ENCODE data around the gene PTPRT.

Gene PTPRT

DNA sequence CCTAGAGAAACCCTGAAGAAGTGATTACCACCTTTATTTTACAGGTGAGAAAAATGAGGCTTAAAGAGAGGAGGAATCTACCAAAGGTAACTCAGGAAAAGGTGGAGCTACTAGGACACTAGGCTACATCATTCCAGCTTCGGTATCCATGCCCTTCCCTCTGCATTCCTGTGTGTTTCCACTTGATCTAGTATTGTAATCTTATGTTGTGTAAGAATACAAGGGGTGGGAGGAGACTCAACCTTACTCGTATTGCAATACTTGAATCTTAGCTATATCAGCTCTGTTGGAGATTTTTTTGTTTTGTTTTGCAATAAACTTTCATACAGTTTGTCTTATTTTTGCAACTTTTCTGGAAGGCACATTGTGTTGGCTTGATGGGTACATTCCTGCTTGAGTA lies 742.4 kb downstream of the PTPRT start:
- Histone ChIP-seq H3K9me3 (ENCODE audit: control insufficient read depth, insufficient read depth, low read depth, low read length) (no peaks in the 10 kb centered on the region), H3K4me3 (ENCODE audit: low read depth, low read length) (no peak overlapping the region), H3K36me3 (ENCODE audit: control insufficient read depth in 2 of 2, insufficient read depth in 1 of 2, low read length in 2 of 2) (no peaks in the 10 kb centered on the region), H3K4me1 (ENCODE audit: control insufficient read depth, insufficient read depth, low read length) (no peaks in the 10 kb centered on the region), H3K27ac (ENCODE audit: extremely low read depth, low read depth, low read length) (no peak overlapping the region)
- POLR2A ChIA-PET, result no interaction called here
- TF ChIP-seq SCRT2 (tag by site-specific recombination; IDR thresholded peaks at IDR 0.05) (no peak), OVOL3 (tag by site-specific recombination; IDR thresholded peaks at IDR 0.05) (no peak), ZNF777 (tag by site-specific recombination; IDR thresholded peaks at IDR 0.05; ENCODE audit: borderline replicate concordance) (no peak), ZNF529 (tag by site-specific recombination; IDR thresholded peaks at IDR 0.05; ENCODE audit: insufficient replicate concordance) (no peak), EGR2 (tag by site-specific recombination; IDR thresholded peaks at IDR 0.05; ENCODE audit: low read depth) (no peak)
- CTCF ChIA-PET, result interaction anchor here (0.5 kb wide), 1 partner anchor 134 kb away, joined by 4 read pairs; no protein-coding TSS in a partner anchor

DNA sequence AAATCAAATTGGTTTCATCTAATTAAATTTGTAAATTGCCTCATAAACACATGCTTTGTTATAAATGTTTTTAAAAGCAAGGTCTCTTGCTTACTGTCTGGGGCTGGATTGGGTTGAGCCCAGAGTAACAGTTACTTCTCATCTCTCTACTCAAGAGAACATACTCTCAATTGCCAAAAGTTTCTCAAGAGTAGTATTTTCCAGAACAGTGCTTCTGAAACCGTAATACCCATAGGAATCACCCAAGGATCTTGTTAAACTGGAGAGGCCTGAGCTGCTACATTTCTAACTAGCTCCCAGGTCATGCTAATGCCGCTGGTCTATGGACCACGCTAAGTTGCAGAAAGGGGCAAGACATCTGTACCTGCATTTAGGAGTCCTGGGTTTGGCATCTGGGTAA lies 744.9 kb downstream of the PTPRT start:
- POLR2A ChIA-PET, result no interaction called here
- TF ChIP-seq ZNF132 (tag by site-specific recombination; IDR thresholded peaks at IDR 0.05; ENCODE audit: borderline replicate concordance) (no peak), BCL11B (tag by site-specific recombination; IDR thresholded peaks at IDR 0.05; ENCODE audit: low read depth) (no peak), ZNF341 (tag by site-specific recombination; IDR thresholded peaks at IDR 0.05; ENCODE audit: low read depth) (no peak), SP2 (tag by site-specific recombination; IDR thresholded peaks at IDR 0.05) (no peak), OSR2 (tag by site-specific recombination; IDR thresholded peaks at IDR 0.05) (no peak), ZNF768 (tag by site-specific recombination; IDR thresholded peaks at IDR 0.05) (no peak), ZNF202 (tag by site-specific recombination; IDR thresholded peaks at IDR 0.05; ENCODE audit: borderline replicate concordance) (no peak), ZNF354C (tag by site-specific recombination; IDR thresholded peaks at IDR 0.05; ENCODE audit: borderline replicate concordance, low read depth) (no peak), ZNF19 (tag by site-specific recombination; IDR thresholded peaks at IDR 0.05; ENCODE audit: low read depth) (no peak), KLF7 (tag by site-specific recombination; IDR thresholded peaks at IDR 0.05; ENCODE audit: borderline replicate concordance) (no peak), MZF1 (tag by site-specific recombination; IDR thresholded peaks at IDR 0.05; ENCODE audit: borderline replicate concordance) (no peak), ZSCAN16 (tag by site-specific recombination; IDR thresholded peaks at IDR 0.05) (no peak), KLF8 (tag by site-specific recombination; IDR thresholded peaks at IDR 0.05) (no peak), ZFHX2 (tag by site-specific recombination; conservative IDR thresholded peaks at IDR 0.05) (no peak), HOXA7 (CRISPR knock-in tag; IDR thresholded peaks at IDR 0.05; ENCODE audit: borderline replicate concordance) (no peak)
- TF ChIP-seq, protein P1, sequence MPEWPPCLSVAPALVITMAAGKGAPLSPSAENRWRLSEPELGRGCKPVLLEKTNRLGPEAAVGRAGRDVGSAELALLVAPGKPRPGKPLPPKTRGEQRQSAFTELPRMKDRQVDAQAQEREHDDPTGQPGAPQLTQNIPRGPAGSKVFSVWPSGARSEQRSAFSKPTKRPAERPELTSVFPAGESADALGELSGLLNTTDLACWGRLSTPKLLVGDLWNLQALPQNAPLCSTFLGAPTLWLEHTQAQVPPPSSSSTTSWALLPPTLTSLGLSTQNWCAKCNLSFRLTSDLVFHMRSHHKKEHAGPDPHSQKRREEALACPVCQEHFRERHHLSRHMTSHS (tag by site-specific recombination; IDR thresholded peaks at IDR 0.05), result no peak
- TF ChIP-seq, protein P2, sequence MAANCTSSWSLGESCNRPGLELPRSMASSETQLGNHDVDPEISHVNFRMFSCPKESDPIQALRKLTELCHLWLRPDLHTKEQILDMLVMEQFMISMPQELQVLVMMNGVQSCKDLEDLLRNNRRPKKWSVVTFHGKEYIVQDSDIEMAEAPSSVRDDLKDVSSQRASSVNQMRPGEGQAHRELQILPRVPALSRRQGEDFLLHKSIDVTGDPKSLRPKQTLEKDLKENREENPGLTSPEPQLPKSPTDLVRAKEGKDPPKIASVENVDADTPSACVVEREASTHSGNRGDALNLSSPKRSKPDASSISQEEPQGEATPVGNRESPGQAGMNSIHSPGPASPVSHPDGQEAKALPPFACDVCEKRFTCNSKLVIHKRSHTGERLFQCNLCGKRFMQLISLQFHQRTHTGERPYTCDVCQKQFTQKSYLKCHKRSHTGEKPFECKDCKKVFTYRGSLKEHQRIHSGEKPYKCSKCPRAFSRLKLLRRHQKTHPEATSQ (tag by site-specific recombination; IDR thresholded peaks at IDR 0.05), result no peak
- H3K27ac ChIP-seq (ENCODE audit: extremely low read depth, low read depth, low read length), result no peak overlapping the region

GRCh38 chr20:42443200-42443599 lies 746.5 kb downstream of the PTPRT start:
- Histone ChIP-seq H3K27ac (ENCODE audit: extremely low read depth, low read depth, low read length) (no peak overlapping the region), H3K4me1 (ENCODE audit: control insufficient read depth, insufficient read depth, low read length) (no peaks in the 10 kb centered on the region), H3K36me3 (ENCODE audit: control insufficient read depth in 2 of 2, insufficient read depth in 1 of 2, low read length in 2 of 2) (no peaks in the 10 kb centered on the region), H3K9me3 (ENCODE audit: control insufficient read depth, insufficient read depth, low read depth, low read length) (no peaks in the 10 kb centered on the region), H3K4me3 (ENCODE audit: low read depth, low read length) (no peak overlapping the region)
- CTCF ChIA-PET, result no interaction called here
- TF ChIP-seq REST (tag by site-specific recombination; IDR thresholded peaks at IDR 0.05), result no peak
- POLR2A ChIA-PET, result no interaction called here

More for the DNA sequence above, 744.9 kb downstream of the PTPRT start:
- Histone ChIP-seq H3K4me3 (ENCODE audit: low read depth, low read length) (no peak overlapping the region), H3K9me3 (ENCODE audit: control insufficient read depth, insufficient read depth, low read depth, low read length) (no peaks in the 10 kb centered on the region), H3K36me3 (ENCODE audit: control insufficient read depth in 2 of 2, insufficient read depth in 1 of 2, low read length in 2 of 2) (no peaks in the 10 kb centered on the region), H3K4me1 (ENCODE audit: control insufficient read depth, insufficient read depth, low read length) (no peaks in the 10 kb centered on the region)
- CTCF ChIA-PET, result no interaction called here
